ENCODE results near the gene NOS1.
"Not testable (repeated sequence)": the region's sequence is repeated elsewhere in the genome, so short reads cannot be mapped to it uniquely, and the experiment has no call there.

NOS1 gene

DNA sequence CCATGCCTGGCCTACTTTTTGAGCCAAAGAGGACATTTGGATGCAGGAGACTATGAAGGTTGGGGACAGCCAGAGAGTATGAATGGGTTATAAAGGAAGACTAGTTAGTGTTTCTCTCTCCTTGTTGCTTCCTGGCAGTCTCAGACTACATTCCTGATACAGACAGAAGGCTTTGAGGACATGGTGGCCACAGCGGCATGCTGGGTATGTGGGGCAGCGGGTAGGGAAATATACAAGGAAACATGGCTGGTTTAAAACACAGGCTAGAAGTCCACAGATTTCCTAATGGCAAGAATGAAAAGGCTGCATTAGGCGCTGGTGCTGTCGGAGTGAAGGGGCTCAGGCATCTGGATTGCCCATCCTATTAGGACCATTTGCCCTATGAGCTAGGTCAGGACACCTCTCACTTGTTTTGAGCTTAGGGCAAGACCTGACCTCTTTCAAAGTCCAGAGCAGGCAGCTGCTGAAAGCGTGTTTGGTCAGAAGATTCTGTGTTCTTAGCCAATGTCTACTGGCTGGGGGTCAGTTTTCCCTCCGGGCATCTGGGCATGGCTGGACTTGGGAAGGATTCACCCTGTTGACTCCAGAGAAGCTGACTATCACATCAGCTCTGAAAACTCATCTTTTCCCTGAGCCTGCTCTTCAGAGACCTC lies 151.0 kb downstream of the NOS1 start:
- H3K4me3 ChIP-seq (ENCODE audit: low read length in 2 of 2): no peak overlapping the region
- H3K27me3 ChIP-seq (ENCODE audit: control insufficient read depth in 1 of 2, insufficient read depth in 2 of 2, low read length in 2 of 2): peaks cover 0 to 6% of the 10 kb centered on the region in 2 donors
- H3K4me1 ChIP-seq (ENCODE audit: control insufficient read depth, insufficient read depth, low read length): no peaks in the 10 kb centered on the region
- H3K36me3 ChIP-seq (ENCODE audit: control insufficient read depth in 2 of 2, insufficient read depth in 2 of 2, low read length in 2 of 2): no peaks in the 10 kb centered on the region
- no peak overlapping the region for H3K9ac ChIP-seq (ENCODE audit: low read length in 2 of 2)
- H3K9me3 ChIP-seq (ENCODE audit: control insufficient read depth in 2 of 2, low read length in 2 of 2): no peaks in the 10 kb centered on the region
- no peak overlapping the region for H3K27ac ChIP-seq (ENCODE audit: low read length)

DNA sequence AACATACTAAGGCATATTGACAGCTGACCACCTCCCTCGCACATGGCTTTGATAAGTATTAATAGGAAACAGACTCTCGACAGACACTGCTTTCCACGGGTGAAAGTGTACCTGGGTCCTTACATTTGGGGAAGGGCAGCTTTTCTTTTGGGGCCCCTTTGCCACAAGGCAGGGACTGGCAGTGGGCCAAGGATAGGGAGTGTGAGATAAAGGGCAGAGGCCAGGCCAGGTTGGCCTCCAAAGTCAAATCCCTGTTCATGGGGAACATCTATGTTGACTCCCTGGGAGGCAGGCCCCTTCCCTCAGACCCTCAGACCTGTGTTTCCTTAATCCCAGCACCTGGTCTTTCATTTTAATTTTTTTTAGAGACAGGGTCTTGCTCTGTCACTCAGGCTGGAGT lies 151.8 kb downstream of the NOS1 start:
- no peaks in the 10 kb centered on the region for H3K36me3 ChIP-seq (ENCODE audit: control insufficient read depth in 2 of 2, insufficient read depth in 2 of 2, low read length in 2 of 2)
- H3K9ac ChIP-seq (ENCODE audit: low read length in 2 of 2): no peak overlapping the region
- H3K9me3 ChIP-seq (ENCODE audit: control insufficient read depth in 2 of 2, low read length in 2 of 2): no peaks in the 10 kb centered on the region
- no peak overlapping the region for H3K27ac ChIP-seq (ENCODE audit: low read length)
- H3K4me3 ChIP-seq (ENCODE audit: low read length in 2 of 2): no peak overlapping the region
- H3K27me3 ChIP-seq (ENCODE audit: control insufficient read depth in 1 of 2, insufficient read depth in 2 of 2, low read length in 2 of 2): peaks cover 0 to 6% of the 10 kb centered on the region in 2 donors
- no peaks in the 10 kb centered on the region for H3K4me1 ChIP-seq (ENCODE audit: control insufficient read depth, insufficient read depth, low read length)

DNA sequence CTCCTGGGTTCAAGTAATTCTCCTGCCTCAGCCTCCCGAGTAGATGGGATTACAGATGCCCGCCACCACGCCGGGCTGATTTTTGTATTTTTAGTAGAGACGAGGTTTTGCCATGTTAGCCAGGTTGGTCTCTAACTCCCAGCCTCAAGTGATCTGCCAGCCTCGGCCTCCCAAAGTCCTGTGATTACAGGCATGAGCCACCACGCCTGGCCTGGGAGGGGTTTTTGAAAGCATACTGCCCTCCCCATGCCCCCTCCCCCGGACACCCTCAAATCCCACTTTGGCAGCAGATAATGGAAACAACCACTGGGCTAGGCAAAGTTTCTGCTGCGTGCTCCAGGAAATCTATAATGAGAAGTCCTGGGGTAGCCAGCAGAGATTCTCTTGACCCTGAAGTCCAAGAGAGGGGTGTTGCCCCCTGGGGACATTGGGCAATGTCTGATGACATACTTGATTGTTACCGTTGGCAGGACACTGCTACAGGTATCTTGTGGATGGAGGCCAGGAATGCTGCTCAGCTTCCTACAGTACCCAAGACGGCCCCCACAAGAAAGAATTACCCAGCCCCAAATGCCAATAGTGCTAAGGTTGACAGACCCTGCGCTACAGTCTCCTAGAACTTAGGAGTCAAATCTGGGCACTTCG lies 152.5 kb downstream of the NOS1 start:
- Histone ChIP-seq H3K36me3 (ENCODE audit: control insufficient read depth in 2 of 2, insufficient read depth in 2 of 2, low read length in 2 of 2) (no peaks in the 10 kb centered on the region), H3K27me3 (ENCODE audit: control insufficient read depth in 1 of 2, insufficient read depth in 2 of 2, low read length in 2 of 2) (peaks cover 0 to 6% of the 10 kb centered on the region in 2 donors), H3K4me3 (ENCODE audit: low read length in 2 of 2) (no peak overlapping the region), H3K27ac (ENCODE audit: low read length) (no peak overlapping the region), H3K9me3 (ENCODE audit: control insufficient read depth in 2 of 2, low read length in 2 of 2) (no peaks in the 10 kb centered on the region), H3K4me1 (ENCODE audit: control insufficient read depth, insufficient read depth, low read length) (no peaks in the 10 kb centered on the region), H3K9ac (ENCODE audit: low read length in 2 of 2) (no peak overlapping the region)

DNA sequence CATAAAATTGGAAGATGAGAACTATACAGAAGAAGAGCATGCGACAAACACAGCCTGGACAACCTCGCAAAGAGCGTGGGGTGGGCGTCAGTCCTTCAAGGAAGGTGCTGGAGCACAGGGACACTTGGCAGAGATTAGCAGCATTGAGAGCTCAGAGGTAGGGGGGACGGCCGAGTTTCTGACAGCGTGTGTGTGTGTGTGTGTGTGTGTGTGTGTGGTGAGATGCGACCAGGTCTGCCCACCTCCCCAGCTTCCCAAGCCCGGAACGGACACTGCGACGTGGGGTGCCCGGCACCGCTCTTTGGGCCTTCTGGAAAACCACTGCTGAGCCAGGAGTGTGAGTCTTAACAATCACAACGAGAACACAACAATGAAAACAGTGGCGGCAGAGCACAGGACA lies 153.2 kb downstream of the NOS1 start:
- peaks cover 0 to 6% of the 10 kb centered on the region in 2 donors for H3K27me3 ChIP-seq (ENCODE audit: control insufficient read depth in 1 of 2, insufficient read depth in 2 of 2, low read length in 2 of 2)
- no peaks in the 10 kb centered on the region for H3K36me3 ChIP-seq (ENCODE audit: control insufficient read depth in 2 of 2, insufficient read depth in 2 of 2, low read length in 2 of 2)
- H3K9ac ChIP-seq (ENCODE audit: low read length in 2 of 2): no peak overlapping the region
- no peaks in the 10 kb centered on the region for H3K9me3 ChIP-seq (ENCODE audit: control insufficient read depth in 2 of 2, low read length in 2 of 2)
- no peaks in the 10 kb centered on the region for H3K4me1 ChIP-seq (ENCODE audit: control insufficient read depth, insufficient read depth, low read length)
- no peak overlapping the region for H3K4me3 ChIP-seq (ENCODE audit: low read length in 2 of 2)
- no peak overlapping the region for H3K27ac ChIP-seq (ENCODE audit: low read length)

DNA sequence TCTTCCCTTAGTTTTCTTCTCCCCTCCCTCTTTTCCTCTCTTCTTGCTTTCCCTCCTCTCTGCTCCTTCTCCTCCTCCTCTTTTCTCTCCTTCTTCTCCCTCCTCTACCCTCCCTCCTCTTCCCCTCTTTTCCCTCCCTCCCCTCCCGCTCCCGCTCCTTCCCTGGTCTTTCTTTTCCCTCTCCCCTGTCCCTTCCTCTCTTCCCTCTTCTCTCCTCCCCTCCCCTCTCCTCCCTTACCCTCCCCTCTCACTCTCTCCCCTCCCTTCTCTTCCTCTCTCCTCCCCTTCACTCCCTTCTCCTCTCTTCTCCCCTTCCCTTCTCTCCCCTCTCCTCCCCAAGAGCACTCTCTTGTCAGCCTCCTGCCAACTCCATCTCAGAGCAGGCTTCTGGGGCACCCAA lies 153.8 kb downstream of the NOS1 start:
- Histone ChIP-seq H3K36me3 (ENCODE audit: control insufficient read depth in 2 of 2, insufficient read depth in 2 of 2, low read length in 2 of 2) (no peaks in the 10 kb centered on the region), H3K4me3 (ENCODE audit: low read length in 2 of 2) (no peak overlapping the region), H3K4me1 (ENCODE audit: control insufficient read depth, insufficient read depth, low read length) (no peaks in the 10 kb centered on the region), H3K9ac (ENCODE audit: low read length in 2 of 2) (no peak overlapping the region), H3K27me3 (ENCODE audit: control insufficient read depth in 1 of 2, insufficient read depth in 2 of 2, low read length in 2 of 2) (peaks cover 0 to 6% of the 10 kb centered on the region in 2 donors), H3K27ac (ENCODE audit: low read length) (no peak overlapping the region), H3K9me3 (ENCODE audit: control insufficient read depth in 2 of 2, low read length in 2 of 2) (no peaks in the 10 kb centered on the region)

DNA sequence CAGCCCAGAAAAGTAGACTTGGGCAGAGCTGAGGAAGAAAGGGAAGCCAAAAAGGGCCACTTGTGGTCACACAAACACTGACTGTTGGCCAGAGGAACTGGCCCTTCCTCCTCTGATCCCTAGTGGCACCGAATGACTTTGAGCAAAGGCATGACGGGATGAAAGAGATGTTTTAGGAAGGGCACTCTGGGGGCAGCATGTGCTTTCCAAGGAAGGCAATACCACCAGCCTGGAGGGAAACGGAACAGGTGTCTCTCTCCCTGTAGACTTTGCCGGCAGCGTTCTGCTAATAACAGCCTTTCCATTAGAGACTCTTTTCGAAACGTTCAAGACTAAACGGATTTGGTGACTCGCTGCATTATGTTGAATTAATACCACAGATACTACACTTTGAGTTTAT lies 158.9 kb downstream of the NOS1 start:
- Histone ChIP-seq H3K9me3 (ENCODE audit: control insufficient read depth in 2 of 2, low read length in 2 of 2) (no peaks in the 10 kb centered on the region), H3K27me3 (ENCODE audit: control insufficient read depth in 1 of 2, insufficient read depth in 2 of 2, low read length in 2 of 2) (peaks cover 0 to 5% of the 10 kb centered on the region in 2 donors), H3K27ac (ENCODE audit: low read length) (no peak overlapping the region), H3K36me3 (ENCODE audit: control insufficient read depth in 2 of 2, insufficient read depth in 2 of 2, low read length in 2 of 2) (no peaks in the 10 kb centered on the region), H3K9ac (ENCODE audit: low read length in 2 of 2) (no peak overlapping the region), H3K4me3 (ENCODE audit: low read length in 2 of 2) (no peak overlapping the region), H3K4me1 (ENCODE audit: control insufficient read depth, insufficient read depth, low read length) (no peaks in the 10 kb centered on the region)

DNA sequence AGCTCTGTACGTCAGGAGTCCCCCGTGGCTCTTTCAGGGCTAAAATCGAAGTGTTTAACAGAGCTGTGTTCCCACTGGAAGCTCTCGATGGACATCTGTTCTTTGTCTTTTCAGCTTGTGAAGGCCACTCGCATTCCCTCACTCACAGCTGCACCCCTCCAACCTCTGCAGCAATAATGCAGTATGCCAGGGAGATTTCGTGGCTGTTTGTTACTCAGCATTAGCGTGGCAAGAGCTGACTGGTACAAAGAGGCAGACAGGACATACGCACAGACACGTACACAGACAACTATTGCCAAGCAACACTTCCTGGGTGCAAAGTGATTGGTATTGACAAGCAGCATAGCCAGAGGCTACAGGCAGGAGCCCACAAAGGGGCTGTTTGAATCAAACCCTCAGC lies 159.4 kb downstream of the NOS1 start:
- Histone ChIP-seq H3K36me3 (ENCODE audit: control insufficient read depth in 2 of 2, insufficient read depth in 2 of 2, low read length in 2 of 2) (no peaks in the 10 kb centered on the region), H3K9ac (ENCODE audit: low read length in 2 of 2) (no peak overlapping the region), H3K4me3 (ENCODE audit: low read length in 2 of 2) (no peak overlapping the region), H3K27me3 (ENCODE audit: control insufficient read depth in 1 of 2, insufficient read depth in 2 of 2, low read length in 2 of 2) (peaks cover 0 to 3% of the 10 kb centered on the region in 2 donors), H3K4me1 (ENCODE audit: control insufficient read depth, insufficient read depth, low read length) (no peaks in the 10 kb centered on the region), H3K27ac (ENCODE audit: low read length) (no peak overlapping the region), H3K9me3 (ENCODE audit: control insufficient read depth in 2 of 2, low read length in 2 of 2) (no peaks in the 10 kb centered on the region)

DNA sequence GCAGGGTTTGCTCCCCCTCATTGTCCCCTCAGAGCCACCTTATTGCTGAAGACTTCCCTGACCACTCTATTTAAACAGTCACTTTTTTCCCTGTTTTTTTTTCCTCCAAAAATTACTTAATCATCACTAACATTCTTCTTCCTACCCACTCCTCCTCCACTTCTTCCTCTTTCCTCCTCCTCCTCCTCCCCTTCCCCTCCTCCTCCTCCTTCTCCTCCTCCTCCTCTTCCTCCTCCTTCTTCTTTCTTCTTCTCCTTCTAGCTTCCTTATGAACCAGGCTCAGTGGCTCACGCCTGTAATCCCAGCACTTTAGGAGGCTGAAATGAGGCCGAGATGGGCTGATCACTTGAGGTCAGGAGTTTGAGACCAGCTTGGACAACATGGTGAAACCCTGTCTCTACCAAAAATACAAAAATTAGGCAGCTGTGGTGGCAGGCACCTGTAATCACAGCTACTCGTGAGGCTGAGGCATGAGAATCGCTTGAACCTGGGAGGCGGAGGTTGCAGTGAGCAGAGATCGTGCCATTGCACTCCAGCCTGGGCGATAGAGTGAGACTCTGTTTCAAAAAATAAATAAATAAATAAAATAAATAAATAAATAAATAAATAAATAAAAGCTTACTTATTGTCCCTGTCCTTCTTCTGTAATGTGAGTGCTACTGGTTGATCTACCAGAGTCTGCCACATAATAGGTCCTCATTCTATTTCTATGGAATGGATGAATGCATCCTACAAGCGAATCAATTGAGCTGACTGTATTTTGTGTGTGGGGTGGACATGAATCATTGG lies 161.3 kb downstream of the NOS1 start:
- H3K9me3 ChIP-seq (ENCODE audit: control insufficient read depth in 2 of 2, low read length in 2 of 2); H3K4me3 ChIP-seq (ENCODE audit: low read length in 2 of 2); H3K36me3 ChIP-seq (ENCODE audit: control insufficient read depth in 2 of 2, insufficient read depth in 2 of 2, low read length in 2 of 2); H3K9ac ChIP-seq (ENCODE audit: low read length in 2 of 2); H3K27ac ChIP-seq (ENCODE audit: low read length); H3K4me1 ChIP-seq (ENCODE audit: control insufficient read depth, insufficient read depth, low read length); H3K27me3 ChIP-seq (ENCODE audit: control insufficient read depth in 1 of 2, insufficient read depth in 2 of 2, low read length in 2 of 2): not testable (repeated sequence)

DNA sequence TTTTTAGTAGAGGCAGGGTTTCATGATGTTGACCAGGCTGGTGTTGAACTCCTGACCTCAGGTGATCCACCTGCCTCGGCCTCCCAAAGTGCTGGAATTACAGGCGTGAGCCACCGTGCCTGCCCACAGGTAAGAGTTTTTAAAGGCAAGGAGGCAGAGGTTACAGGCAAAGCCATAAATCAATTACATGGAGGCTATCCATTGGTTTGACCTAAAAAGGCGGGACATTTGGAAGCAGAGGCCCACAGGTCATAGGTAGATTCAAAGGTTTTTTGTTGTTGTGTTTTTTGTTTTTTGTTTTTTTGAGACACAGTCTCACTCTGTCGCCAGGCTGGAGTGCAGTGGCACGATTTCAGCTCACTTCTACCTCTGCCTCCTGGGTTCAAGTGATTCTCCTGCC lies 165.1 kb downstream of the NOS1 start:
- not testable (repeated sequence) for H3K27ac ChIP-seq (ENCODE audit: low read length); H3K36me3 ChIP-seq (ENCODE audit: control insufficient read depth in 2 of 2, insufficient read depth in 2 of 2, low read length in 2 of 2); H3K4me3 ChIP-seq (ENCODE audit: low read length in 2 of 2); H3K4me1 ChIP-seq (ENCODE audit: control insufficient read depth, insufficient read depth, low read length); H3K27me3 ChIP-seq (ENCODE audit: control insufficient read depth in 1 of 2, insufficient read depth in 2 of 2, low read length in 2 of 2); H3K9ac ChIP-seq (ENCODE audit: low read length in 2 of 2); H3K9me3 ChIP-seq (ENCODE audit: control insufficient read depth in 2 of 2, low read length in 2 of 2)

DNA sequence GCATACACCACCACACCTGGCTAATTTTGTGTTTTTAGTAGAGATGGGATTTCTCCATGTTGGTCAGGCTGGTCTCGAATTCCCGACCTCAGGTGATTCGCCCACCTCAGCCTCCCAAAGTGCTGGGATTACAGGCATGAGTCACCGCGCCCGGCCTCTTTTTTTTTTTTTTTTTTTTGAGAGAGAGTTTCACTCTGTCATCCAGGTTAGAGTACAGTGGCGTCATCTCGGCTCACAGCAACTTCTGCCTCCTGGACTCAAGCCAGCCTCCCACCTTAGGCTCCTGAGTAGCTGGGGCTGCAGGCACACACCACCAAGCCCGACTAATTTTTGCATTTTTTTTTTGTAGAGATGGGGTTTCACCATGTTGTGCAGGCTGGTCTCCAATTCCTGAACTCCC lies 166.4 kb downstream of the NOS1 start:
- not testable (repeated sequence) for H3K9ac ChIP-seq (ENCODE audit: low read length in 2 of 2); H3K36me3 ChIP-seq (ENCODE audit: control insufficient read depth in 2 of 2, insufficient read depth in 2 of 2, low read length in 2 of 2); H3K4me3 ChIP-seq (ENCODE audit: low read length in 2 of 2); H3K27me3 ChIP-seq (ENCODE audit: control insufficient read depth in 1 of 2, insufficient read depth in 2 of 2, low read length in 2 of 2); H3K27ac ChIP-seq (ENCODE audit: low read length); H3K9me3 ChIP-seq (ENCODE audit: control insufficient read depth in 2 of 2, low read length in 2 of 2); H3K4me1 ChIP-seq (ENCODE audit: control insufficient read depth, insufficient read depth, low read length)

DNA sequence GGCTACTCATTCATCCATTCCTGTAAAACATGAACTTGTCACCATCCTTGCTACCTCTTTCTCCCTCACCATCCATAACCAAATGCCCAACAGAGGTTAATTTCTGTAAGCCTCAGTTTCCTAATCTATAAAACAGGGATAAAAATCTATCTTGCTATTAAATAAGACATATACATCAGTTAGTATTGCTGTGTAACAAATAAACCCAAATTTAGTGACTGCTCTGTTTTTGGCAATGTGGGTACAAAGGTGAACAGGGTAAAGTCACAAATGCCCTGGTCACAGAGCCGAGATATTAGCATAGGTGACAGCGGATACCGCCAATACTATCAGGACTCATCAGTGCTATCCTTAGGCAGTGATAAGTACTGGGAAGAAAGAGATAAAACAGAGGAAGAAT lies 167.5 kb downstream of the NOS1 start:
- Histone ChIP-seq H3K9ac (ENCODE audit: low read length in 2 of 2) (no peak overlapping the region), H3K27ac (ENCODE audit: low read length) (no peak overlapping the region), H3K36me3 (ENCODE audit: control insufficient read depth in 2 of 2, insufficient read depth in 2 of 2, low read length in 2 of 2) (no peaks in the 10 kb centered on the region), H3K9me3 (ENCODE audit: control insufficient read depth in 2 of 2, low read length in 2 of 2) (no peaks in the 10 kb centered on the region), H3K27me3 (ENCODE audit: control insufficient read depth in 1 of 2, insufficient read depth in 2 of 2, low read length in 2 of 2) (peaks cover 0 to 3% of the 10 kb centered on the region in 2 donors), H3K4me3 (ENCODE audit: low read length in 2 of 2) (no peak overlapping the region), H3K4me1 (ENCODE audit: control insufficient read depth, insufficient read depth, low read length) (peaks cover 10% of the 10 kb centered on the region)
